NCI-H2107 (cell line): ENCODE results near the gene KCNK17.

Experiments used
- DNase-seq: peaks from one replicate; lab custom pipeline; 2025; lab: John Stamatoyannopoulos, UW

Gene KCNK17, protein sequence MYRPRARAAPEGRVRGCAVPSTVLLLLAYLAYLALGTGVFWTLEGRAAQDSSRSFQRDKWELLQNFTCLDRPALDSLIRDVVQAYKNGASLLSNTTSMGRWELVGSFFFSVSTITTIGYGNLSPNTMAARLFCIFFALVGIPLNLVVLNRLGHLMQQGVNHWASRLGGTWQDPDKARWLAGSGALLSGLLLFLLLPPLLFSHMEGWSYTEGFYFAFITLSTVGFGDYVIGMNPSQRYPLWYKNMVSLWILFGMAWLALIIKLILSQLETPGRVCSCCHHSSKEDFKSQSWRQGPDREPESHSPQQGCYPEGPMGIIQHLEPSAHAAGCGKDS

DNA sequence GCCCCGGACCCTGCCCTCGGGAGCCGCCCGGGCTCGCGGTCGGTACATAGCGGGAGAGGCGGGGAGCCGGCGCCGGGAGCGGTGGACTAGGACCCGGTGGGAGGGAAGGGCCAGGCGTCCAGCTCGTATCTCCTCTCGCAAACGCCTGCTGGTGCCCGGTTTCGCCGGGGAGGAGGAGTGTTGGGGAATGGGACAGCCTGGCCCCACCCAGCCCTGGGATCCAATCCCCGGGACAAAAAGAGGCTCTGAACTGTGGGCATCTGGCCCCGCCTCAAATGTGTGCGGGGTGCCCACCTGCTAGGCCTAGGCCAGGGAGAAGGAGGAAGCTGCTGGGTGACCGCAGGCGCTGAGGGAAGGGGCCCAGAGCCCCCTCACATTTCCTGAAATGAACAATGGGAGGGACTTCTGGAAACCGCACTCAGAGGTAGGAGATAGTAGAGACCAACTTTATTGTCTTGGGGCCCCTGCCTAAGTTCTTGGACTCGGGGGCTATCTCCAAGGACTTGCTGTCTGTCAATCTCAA lies at the start of gene KCNK17:
KCNK17 (minus strand) TSS at position 147 of the 523 bp plus-strand sequence; CDS start at position 48, 99 bp downstream.
- DNase-seq, result no peak

DNA sequence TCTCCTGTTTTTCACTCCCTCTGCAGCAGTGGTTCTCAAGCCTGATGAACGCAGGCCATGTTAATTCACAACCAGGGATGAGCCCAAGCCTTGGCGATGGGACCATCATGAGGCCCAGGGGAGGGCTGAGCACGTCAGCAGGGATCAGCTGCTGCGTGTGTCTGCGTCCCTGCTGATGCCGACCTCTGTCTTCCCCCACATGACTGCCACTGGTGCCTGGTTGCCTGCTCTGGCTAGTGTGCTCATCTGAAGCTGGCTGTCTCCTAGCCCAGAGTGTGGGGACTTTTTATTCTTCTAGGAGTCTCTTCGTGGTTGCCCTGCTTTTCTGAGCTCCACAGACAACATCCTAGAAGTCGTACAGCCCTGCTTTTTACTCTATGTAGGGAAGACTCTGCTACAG lies 49.1 kb upstream of the KCNK17 start:
- no peak for DNase-seq

- DNase-seq, result no peak
Observed at GRCh38 chr6:39362487-39362865, 48.3 kb upstream of the KCNK17 start.

DNA sequence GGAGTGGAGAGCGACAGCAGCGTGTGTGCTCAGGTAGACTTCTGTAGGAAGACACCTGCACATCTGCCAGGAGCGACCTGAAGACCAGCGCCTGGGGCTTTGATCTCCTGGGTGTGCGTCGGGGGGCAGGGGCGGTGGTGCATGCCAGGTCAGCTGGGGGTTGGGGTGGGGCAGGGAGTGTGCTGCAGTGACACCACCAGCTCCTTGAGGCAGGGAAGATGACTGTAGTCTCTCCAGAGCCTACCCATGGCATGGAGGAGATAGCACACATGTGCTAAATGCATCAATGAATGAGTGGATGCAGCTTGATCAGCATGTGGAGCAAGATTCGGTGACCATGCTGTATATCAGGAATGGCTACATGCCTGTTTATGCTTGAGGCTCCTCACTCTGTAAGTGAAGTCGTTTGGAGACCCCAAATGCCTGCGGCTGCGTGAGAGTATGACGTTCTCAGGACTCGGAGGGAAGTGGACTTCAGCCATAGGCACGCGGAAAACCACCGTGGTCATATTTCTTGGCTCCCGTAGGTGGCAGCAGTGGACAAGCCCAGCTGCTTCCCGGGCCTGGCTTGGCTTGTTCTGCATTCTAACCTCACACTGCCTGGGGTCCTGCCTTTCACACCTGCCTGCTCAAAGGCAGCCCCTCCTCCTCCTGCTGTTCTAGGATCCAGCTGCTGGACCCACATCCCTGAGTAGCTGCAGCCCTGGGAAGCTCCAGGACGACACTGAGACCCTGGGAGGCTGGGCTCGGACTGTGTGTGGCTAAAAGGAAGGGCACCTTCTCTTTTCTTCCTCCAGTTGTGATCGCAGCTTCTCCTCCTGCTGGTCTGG lies 47.7 kb upstream of the KCNK17 start:
- DNase-seq, result no peak

DNA sequence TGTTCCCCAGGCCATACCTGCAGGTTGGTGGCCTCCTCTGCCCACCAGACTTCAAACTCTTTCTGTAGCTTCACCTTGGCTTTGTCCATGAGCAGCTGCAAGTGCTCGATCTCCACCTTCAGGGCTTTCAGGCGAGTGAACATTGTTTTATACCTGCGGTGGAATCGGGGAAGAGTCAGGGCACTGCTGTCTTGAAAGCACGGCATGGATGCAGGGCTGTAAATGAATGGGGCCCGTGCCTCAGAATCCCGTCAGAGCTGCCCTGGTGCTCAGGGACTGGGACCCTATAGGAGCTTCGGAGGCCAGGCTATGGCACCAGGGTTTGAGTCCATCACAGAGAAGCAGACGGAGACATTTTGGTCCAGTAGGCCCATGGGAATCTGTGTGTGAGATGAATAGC lies 46.2 kb upstream of the KCNK17 start:
- DNase-seq, result no peak

DNA sequence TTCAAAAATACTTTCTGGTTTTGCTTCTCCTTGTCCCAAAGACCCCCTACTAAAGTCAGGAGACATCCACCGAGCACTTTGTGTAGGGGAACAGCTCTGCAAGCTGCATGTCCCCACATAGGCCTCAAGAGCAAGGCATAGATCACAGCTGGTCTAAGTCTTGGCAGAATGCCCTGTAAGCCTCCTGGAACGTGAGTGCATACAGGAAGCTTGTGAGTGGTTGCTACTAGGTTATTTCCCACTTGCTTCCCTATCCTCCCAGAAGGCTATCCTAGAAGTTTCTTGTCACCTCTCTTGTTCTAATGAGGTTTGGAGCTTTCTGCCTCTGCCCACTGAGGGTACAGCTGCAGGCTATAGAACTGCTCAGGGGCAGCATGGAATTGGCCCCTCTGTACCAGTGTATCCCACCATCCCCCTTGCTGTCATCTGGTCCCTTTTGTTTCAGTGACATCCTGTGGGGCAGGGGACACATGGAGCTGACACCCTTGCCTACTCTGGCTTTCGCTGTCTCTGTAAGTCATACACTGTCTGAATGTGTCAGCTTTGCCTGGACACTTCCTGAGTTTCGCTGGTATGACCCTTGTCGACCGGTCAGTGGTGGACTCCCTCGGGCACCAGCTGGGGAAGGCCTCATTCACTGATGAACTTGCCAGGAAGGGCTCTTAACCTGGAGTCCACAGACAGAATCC lies 43.9 kb upstream of the KCNK17 start:
- DNase-seq, result no peak

GRCh38 chr6:39353698-39354315 lies 39.6 kb upstream of the KCNK17 start:
- DNase-seq, result no peak

- no peak for DNase-seq
Observed at GRCh38 chr6:39350723-39351505, 36.7 kb upstream of the KCNK17 start.

DNA sequence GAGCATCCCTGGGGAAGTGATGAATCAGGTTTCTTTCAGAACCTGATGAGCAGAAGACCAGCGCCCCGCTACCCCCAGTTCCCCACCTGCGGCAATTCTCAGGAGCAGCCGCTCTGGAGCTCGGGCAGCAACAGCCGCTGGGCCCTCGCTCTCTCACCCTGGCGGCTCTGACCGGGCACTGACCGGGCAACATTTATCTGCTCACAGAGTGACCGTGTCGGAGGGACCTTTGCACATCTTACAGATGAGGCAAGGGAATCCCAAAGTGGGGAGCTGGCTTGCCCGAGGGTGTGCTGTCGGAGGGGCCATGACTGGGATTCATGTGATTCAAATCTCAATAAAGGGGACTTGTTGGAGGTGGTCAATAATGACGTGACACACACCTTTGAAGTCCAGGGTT lies 34.5 kb upstream of the KCNK17 start:
- DNase-seq, result no peak

- no peak for DNase-seq
Observed at GRCh38 chr6:39347906-39348585, 33.8 kb upstream of the KCNK17 start.

GRCh38 chr6:39347206-39347605 lies 33.0 kb upstream of the KCNK17 start:
- DNase-seq, result no peak

DNA sequence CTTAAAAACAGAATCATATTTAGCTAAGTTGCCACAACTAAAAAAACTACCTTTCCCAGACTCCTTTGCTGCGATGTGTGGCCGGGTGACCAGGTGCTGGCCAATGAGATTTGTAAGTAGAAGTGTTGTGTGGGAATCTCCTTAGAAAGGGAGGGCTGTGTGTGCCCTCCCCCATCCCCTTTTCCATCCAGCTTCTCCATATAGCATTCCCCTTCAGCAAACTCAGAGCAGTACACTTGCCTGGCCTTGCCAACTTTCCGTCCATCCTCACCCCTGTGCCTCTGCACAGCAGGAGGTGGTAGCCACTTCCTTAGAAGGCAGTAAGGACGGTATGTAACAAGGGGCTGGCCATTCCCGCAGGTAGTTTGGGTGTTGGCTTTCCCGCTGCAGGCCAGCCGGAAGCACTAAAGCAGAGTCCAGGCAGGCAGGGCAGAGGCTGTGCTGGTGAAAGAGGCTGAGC lies 30.6 kb upstream of the KCNK17 start:
- DNase-seq, result no peak

GRCh38 chr6:39343396-39343870 lies 29.2 kb upstream of the KCNK17 start:
- DNase-seq, result no peak

- no peak for DNase-seq
Observed at GRCh38 chr6:39342692-39343395, 28.6 kb upstream of the KCNK17 start.

DNA sequence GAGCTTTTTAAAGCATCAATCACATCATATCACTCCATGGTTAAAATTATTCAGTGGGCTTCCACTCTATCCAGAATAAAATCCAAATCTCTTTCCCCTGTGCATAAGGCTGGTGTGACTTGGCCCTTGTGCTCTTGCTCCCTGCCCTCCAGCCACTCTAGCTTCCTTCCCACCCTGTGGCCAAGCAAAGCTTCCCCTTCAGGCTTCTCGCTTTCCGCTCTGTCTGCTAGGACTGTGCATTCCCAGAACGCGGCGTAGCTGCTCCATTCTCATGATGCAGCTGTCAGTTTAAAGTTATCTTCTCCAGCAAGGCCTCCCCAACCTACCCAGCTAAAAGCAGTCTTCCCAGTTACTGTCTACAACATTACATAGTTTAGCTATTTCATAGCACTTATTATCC lies 27.7 kb upstream of the KCNK17 start:
- no peak for DNase-seq

GRCh38 chr6:39341352-39341751 lies 27.1 kb upstream of the KCNK17 start:
- DNase-seq, result no peak

DNA sequence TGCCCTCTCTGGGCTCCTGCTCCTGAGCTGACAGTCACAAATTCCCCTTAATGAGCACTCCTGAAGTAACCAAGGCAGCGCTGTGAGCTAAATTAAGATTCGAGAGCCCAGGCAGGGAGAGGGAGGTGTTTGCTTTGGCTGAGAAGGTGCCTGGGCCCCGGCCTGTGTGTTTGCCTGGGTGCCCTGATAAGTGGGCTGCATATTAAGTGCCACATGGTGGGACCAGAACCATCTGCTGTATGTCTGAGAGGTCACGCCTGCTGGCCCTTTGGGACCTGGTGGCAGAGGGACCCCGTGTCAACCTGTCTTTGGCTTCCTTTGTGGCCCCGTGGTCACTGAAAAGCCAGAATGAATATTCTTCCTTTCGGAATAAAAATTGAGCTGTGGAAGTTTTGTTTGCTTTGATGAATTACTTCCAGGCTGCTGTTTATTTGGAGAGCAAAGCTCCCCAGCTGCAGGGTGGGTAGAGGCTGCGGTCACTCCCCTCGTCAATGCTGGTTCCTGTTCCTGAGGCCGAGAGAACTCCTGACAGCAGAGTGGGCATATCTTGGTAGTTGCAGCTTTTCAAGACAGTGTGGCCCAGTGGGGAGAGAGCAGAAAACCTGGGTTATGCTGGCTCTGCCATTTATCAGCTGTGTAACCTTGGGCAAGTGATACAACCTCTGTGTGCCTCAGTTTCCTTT lies 25.8 kb upstream of the KCNK17 start:
- no peak for DNase-seq

GRCh38 chr6:39339096-39339867 lies 25.1 kb upstream of the KCNK17 start:
- DNase-seq, result no peak
